Measurements from ENCODE around the gene SPTB. TPM values are rescaled to one million over a fixed set of nuclear protein-coding genes. Genes with fewer than 3 reads are reported as not detected.
A peak's percentile ranks its signal among the peaks of the same experiment; 100 is the strongest.

The SPTB gene
- total RNA-seq, 4 donors from 2014 or later: 1.1 to 3.5 (median 1.4) TPM

DNA sequence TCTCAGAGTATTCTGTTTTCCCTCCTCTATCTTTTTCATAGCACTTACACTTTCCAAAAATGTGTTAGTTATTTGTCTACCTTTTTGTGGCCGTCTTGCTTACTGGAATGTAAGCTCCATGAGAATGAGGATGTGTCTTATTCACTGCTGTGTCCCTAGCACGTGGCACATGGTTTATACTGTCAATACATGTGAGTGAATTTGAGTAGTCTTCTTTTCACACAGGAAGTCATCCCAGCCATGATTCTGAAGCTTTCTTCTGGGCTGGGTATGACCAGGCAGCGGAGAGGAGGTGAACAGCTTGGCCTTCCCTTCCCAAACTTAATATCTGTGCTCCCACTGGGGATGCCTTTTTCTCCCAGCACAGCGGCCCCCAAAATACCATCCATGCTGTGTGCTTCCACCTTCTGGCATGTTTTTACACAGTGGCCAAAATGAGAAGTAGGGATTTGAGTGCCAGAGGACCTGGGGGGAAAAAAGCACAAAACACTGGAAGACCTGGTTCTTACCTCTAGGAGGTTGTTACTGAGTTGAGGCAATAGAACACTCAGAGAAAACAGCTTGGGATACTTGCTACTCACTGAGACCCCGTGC lies 165.2 kb downstream of the SPTB start:
- ATAC-seq (ENCODE audit: low FRiP score) (no peak), DNase-seq (ENCODE audit: low spot score) (no peak)
- TF ChIP-seq, protein P1, sequence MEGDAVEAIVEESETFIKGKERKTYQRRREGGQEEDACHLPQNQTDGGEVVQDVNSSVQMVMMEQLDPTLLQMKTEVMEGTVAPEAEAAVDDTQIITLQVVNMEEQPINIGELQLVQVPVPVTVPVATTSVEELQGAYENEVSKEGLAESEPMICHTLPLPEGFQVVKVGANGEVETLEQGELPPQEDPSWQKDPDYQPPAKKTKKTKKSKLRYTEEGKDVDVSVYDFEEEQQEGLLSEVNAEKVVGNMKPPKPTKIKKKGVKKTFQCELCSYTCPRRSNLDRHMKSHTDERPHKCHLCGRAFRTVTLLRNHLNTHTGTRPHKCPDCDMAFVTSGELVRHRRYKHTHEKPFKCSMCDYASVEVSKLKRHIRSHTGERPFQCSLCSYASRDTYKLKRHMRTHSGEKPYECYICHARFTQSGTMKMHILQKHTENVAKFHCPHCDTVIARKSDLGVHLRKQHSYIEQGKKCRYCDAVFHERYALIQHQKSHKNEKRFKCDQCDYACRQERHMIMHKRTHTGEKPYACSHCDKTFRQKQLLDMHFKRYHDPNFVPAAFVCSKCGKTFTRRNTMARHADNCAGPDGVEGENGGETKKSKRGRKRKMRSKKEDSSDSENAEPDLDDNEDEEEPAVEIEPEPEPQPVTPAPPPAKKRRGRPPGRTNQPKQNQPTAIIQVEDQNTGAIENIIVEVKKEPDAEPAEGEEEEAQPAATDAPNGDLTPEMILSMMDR (IDR thresholded peaks at IDR 0.05): no peak

DNA sequence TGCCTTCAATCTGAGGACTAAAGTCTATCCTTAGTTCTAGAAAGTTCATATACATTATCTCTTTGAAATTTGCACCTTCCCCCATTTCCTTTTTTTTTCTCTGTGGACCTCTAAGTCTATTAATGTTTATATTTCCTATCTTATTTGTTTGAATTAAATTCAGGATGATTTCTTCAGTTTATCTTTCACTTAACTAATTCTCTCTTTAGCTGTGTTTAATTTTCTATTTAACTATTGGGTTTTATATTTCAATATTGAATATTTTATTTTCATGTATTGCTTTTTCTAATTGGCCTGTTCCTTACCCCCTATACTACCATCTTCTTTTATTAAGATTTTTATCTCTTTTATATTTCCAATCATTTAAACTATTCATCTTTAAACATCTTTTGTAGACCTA lies 166.0 kb downstream of the SPTB start:
- TF ChIP-seq, protein P1 (IDR thresholded peaks at IDR 0.05): no peak
- no peak for DNase-seq (ENCODE audit: low spot score)
- ATAC-seq (ENCODE audit: low FRiP score): no peak

DNA sequence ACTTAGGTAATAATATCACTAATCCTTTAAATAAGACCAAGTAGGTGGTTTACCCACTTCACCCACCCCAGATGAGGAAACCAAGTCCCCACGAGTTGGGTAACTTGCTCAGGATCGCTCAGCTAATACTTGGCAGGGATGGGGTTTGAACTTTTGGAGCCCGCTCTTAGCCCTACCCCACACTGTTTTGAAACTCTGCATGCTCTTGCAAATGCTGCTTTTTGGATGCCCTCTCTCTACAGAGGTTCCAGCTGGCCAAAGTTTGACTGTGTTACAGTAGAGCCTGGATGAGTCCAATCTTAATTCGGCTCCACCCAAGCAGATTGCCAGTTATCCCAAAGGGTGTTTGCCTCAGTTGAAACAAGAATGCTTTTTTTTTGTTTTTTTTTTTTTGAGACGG lies 168.7 kb downstream of the SPTB start:
- TF ChIP-seq, protein P1 (IDR thresholded peaks at IDR 0.05): no peak
- DNase-seq (ENCODE audit: low spot score): no peak
- peak; percentile 15 for ATAC-seq (ENCODE audit: low FRiP score)

DNA sequence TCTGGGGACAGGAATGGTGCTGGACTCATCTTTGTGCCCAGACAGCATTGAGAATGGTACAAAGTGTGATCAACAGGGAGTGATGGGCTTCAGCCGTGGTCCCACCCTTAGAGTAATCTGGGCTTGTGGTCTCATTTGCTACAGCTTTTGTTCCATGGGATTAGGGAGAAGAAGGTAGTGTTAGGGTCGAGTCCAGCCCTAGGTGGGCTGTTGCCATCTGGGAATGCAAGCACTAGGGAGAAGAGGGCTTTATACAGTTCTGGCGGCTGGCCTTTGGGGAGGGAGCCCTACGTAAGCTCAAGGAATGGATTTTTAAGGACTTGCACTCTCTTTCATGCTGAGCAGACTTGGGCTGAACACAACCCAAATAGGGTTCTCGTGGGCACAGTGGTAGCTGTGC lies 170.6 kb downstream of the SPTB start:
- DNase-seq (ENCODE audit: low spot score) (no peak), ATAC-seq (ENCODE audit: low FRiP score) (no peak)
- TF ChIP-seq, protein P1 (IDR thresholded peaks at IDR 0.05): no peak

DNA sequence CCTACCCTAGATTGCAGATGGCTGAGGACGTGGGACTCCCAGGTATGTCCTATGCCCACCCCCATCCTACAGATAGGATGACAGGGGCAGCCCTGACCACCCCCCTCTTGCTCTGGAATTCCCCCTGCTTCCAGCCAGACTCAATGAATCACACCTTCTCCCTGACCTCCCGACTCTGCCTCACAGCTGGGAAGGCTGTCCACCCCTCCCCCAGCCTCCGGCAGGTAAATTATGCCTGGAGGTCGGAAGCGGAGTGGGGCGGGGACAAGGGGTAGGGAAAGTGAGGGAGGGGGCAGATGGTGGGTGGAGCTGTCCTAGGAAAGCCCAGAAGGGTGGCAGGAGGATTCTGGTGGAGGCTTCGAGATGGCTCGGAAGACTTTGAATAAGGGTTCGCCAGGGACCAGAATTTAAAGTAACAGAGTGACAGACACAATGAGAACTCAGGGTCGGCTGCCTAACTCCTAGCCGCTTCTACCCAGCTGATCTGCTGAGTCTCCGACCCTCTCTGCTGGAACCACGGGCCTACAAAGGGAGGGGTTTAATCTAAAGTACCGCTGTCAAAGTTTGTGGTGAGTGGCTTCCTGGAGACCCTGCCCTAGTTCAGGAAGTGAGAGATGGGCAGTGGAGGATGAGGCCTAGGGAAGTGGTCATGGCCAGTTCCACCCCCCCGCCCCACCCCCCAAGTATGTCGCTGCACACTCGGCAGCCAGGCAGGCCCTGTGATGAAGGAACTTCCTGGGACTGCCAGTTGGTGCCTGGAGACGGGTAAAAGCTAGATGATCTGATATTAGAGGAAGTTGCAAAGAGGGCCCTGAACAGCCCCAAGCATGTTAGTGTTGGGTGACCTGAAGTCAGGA lies 171.3 kb downstream of the SPTB start:
- DNase-seq (ENCODE audit: low spot score): no peak
- TF ChIP-seq, protein P1 (IDR thresholded peaks at IDR 0.05): no peak
- ATAC-seq (ENCODE audit: low FRiP score): peak; percentile 70

DNA sequence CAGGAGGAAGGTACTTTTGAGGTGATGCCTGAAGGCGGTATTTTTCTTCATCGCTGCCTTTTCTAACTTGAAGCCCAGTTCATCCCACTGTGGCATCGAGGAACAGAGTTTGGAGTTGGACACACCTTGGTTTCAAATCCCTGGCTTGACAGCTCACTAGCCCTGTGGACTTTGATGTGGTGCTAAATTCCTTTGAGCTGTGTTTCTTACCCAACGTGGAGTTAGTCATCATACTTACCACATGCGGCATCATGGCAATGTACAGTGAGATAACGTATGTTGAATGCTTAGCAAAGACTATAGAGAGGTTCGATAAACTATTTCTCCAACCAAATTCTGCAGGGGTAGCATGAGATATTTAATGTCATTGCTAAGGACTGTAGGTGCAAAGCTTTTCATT lies 172.0 kb downstream of the SPTB start:
- TF ChIP-seq, protein P1 (IDR thresholded peaks at IDR 0.05): no peak
- no peak for DNase-seq (ENCODE audit: low spot score)
- ATAC-seq (ENCODE audit: low FRiP score): peak; percentile 60

Data from omental fat pad (tissue), 4 donors.